MM.1S (cell line): ENCODE measurements around the gene ANTKMT.

Experiments
- DNase-seq: peaks from one replicate; pipeline ENCODE4 v3.0.0-alpha.2; 2015
- H2AFZ ChIP-seq: fragments of 300-600 bp; sonication (generic); 2 replicates; pipeline ENCODE4 v1.6.0; 2016; ENCODE audit warnings: antibody characterized with exemption, low read length
- H3F3A ChIP-seq: fragments of 300-600 bp; sonication (generic); 2 replicates; pipeline ENCODE4 v1.6.1; 2016; ENCODE audit warnings: mild to moderate bottlenecking, antibody characterized with exemption, low read length, moderate library complexity, mixed read lengths; ENCODE audit not compliant: insufficient read depth
- H3K27ac ChIP-seq: fragments of 300-600 bp; sonication (generic); 2 replicates; pipeline ENCODE4 v1.5.1; 2016; ENCODE audit warnings: mild to moderate bottlenecking, low read length
- H3K27me3 ChIP-seq: fragments of 300-600 bp; sonication (generic); replicated peaks from 2 replicates; pipeline ENCODE4 v1.6.0; 2016; ENCODE audit warnings: low read length; ENCODE audit not compliant: insufficient read depth
- H3K36me3 ChIP-seq: fragments of 300-600 bp; sonication (generic); replicated peaks from 2 replicates; pipeline ENCODE4 v1.6.1; 2016; ENCODE audit warnings: mild to moderate bottlenecking, low read length, mixed read lengths; ENCODE audit not compliant: insufficient read depth
- H3K4me1 ChIP-seq: fragments of 300-600 bp; sonication (generic); 2 replicates; pipeline ENCODE4 v1.6.1; 2016; ENCODE audit warnings: low read length, mixed read lengths
- H3K4me2 ChIP-seq: fragments of 300-600 bp; sonication (generic); 2 replicates; pipeline ENCODE4 v1.6.0; 2016; ENCODE audit warnings: low read depth, low read length
- H3K4me3 ChIP-seq: fragments of 300-600 bp; sonication (generic); 2 replicates; pipeline ENCODE4 v1.5.1; 2016; ENCODE audit warnings: low read length, mixed read lengths
- H3K79me2 ChIP-seq: fragments of 300-600 bp; sonication (generic); 2 replicates; pipeline ENCODE4 v1.6.1; 2016; ENCODE audit warnings: mixed run types, low read length, mixed read lengths
- H3K9ac ChIP-seq: fragments of 300-600 bp; sonication (generic); 2 replicates; pipeline ENCODE4 v1.6.1; 2016; ENCODE audit warnings: low read length, mixed read lengths
- H3K9me2 ChIP-seq: fragments of 300-600 bp; sonication (generic); replicated peaks from 2 replicates; pipeline ENCODE4 v1.6.1; 2016; ENCODE audit warnings: mild to moderate bottlenecking, low read length, mixed read lengths; ENCODE audit not compliant: insufficient read depth
- H3K9me3 ChIP-seq: fragments of 300-600 bp; sonication (generic); replicated peaks from 2 replicates; pipeline ENCODE4 v1.6.1; 2016; ENCODE audit warnings: mild to moderate bottlenecking, low read length, mixed read lengths; ENCODE audit not compliant: insufficient read depth
- H4K20me1 ChIP-seq: fragments of 300-600 bp; sonication (generic); 2 replicates; pipeline ENCODE4 v1.6.1; 2016; ENCODE audit warnings: mild to moderate bottlenecking, low read length, moderate library complexity, mixed read lengths; ENCODE audit not compliant: insufficient read depth
- EZH2 ChIP-seq: fragments of 300-600 bp; sonication (generic); optimal IDR thresholded peaks from 2 replicates; pipeline ENCODE3; 2017; ENCODE audit warnings: low read depth, mild to moderate bottlenecking, antibody characterized with exemption, low read length, mixed read lengths
- EZH2phosphoT487 ChIP-seq: fragments of 300-600 bp; sonication (generic); IDR thresholded peaks from 2 replicates; pipeline ENCODE4 v1.6.1; 2018; ENCODE audit warnings: antibody characterized with exemption, low read length
- TF ChIP-seq, protein P1 (sequence below): fragments of 300-600 bp; sonication (generic); IDR thresholded peaks from 2 replicates; pipeline ENCODE4 v1.5.1; 2016; ENCODE audit warnings: antibody characterized with exemption, low read length, mixed read lengths

ANTKMT gene

DNA sequence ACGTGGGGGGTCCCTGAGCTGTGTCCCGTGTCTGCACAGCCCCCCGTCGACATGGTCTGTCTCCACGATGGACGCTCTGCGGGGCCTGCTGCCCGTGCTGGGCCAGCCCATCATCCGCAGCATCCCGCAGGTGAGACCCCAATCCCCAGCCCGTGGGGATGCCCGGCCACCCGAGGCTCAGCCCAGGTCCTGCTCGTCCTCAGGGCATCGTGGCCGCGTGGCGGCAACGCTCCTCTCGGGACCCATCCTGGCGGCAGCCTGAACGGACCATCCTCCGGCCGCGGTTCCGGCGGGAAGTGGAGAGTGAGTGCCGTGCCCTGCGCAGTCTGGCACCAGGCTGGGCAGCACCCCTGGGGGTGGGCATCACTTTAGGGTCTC is 44.5 kb downstream of the ANTKMT start:
- DNase-seq: no peak
- TF ChIP-seq EZH2phosphoT487 (no peak), EZH2 (no peak)
- TF ChIP-seq, protein P1, sequence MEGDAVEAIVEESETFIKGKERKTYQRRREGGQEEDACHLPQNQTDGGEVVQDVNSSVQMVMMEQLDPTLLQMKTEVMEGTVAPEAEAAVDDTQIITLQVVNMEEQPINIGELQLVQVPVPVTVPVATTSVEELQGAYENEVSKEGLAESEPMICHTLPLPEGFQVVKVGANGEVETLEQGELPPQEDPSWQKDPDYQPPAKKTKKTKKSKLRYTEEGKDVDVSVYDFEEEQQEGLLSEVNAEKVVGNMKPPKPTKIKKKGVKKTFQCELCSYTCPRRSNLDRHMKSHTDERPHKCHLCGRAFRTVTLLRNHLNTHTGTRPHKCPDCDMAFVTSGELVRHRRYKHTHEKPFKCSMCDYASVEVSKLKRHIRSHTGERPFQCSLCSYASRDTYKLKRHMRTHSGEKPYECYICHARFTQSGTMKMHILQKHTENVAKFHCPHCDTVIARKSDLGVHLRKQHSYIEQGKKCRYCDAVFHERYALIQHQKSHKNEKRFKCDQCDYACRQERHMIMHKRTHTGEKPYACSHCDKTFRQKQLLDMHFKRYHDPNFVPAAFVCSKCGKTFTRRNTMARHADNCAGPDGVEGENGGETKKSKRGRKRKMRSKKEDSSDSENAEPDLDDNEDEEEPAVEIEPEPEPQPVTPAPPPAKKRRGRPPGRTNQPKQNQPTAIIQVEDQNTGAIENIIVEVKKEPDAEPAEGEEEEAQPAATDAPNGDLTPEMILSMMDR: no peak
- Histone ChIP-seq H3K79me2 (no peaks in the 10 kb centered on the region), H3F3A (no peaks in the 10 kb centered on the region), H3K27me3 (peaks cover 34% of the 10 kb centered on the region), H3K9me3 (no peaks in the 10 kb centered on the region), H3K9ac (no peak overlapping the region), H3K36me3 (no peaks in the 10 kb centered on the region), H3K4me1 (no peaks in the 10 kb centered on the region), H3K4me3 (no peak overlapping the region), H2AFZ (no peak overlapping the region), H3K9me2 (no peaks in the 10 kb centered on the region), H3K4me2 (no peak overlapping the region), H3K27ac (no peak overlapping the region), H4K20me1 (no peaks in the 10 kb centered on the region)

DNA sequence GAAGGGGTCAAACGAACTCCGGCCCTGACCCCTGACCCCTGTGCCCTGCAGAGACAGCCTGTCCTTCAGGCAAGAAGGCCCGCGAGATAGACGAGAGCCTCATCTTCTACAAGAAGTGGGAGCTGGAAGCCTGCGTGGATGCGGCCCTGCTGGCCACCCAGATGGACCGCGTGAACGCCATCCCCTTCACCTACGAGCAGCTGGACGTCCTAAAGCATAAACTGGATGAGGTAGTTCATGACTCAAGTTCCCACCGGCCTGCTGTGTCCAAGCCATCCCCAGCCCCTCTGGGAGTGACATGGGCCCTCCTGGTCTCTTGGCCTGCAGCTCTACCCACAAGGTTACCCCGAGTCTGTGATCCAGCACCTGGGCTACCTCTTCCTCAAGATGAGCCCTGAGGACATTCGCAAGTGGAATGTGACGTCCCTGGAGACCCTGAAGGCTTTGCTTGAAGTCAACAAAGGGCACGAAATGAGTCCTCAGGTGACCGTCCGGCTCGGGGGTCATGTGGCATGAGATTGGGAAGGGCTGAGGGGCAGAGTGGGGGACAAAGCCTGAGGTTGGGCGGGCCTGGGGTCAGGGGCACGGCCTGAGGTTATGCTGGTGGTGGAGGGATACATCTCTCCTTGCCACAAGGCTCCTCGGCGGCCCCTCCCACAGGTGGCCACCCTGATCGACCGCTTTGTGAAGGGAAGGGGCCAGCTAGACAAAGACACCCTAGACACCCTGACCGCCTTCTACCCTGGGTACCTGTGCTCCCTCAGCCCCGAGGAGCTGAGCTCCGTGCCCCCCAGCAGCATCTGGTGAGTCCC is 45.3 kb downstream of the ANTKMT start:
- TF ChIP-seq, protein P1: no peak
- no peak for TF ChIP-seq EZH2
- TF ChIP-seq EZH2phosphoT487: no peak
- no peaks in the 10 kb centered on the region for H3K9me2 ChIP-seq
- no peaks in the 10 kb centered on the region for H3K9me3 ChIP-seq

DNA sequence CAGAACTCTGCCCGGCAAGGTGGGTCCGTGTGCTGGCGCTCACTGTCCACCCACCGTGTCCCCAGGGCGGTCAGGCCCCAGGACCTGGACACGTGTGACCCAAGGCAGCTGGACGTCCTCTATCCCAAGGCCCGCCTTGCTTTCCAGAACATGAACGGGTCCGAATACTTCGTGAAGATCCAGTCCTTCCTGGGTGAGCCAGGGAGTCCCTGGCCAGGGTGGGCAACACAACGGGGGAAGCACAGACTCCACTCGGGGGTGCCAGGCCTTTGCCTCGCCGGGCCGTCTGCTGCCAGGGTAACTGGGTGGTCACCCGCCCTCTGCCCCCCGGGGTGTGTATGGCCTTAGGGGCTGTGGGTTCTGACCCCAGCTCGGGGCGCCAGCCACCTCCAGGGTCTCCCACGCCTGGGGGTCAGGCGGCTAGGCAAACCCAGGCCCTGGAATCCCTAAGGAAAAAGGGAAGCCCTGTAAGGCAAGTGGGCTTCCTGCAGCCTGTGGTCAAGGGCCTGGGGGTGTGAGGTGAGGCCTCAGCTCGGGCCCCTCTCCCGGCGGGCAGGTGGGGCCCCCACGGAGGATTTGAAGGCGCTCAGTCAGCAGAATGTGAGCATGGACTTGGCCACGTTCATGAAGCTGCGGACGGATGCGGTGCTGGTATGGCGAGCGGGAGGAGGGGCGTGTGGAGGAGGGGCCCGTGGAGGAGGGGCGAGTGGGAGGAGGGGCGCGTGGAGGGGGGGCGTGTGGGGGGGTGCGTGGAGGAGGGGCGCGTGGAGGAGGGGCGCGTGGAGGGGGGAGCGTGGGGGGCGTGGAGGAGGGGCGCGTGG is 46.1 kb downstream of the ANTKMT start:
- H3K27ac ChIP-seq: no peak overlapping the region
- H3F3A ChIP-seq: no peaks in the 10 kb centered on the region
- no peak overlapping the region for H3K4me3 ChIP-seq
- no peaks in the 10 kb centered on the region for H3K4me1 ChIP-seq
- no peaks in the 10 kb centered on the region for H3K79me2 ChIP-seq
- no peaks in the 10 kb centered on the region for H3K9me2 ChIP-seq
- H3K36me3 ChIP-seq: no peaks in the 10 kb centered on the region
- no peak overlapping the region for H3K4me2 ChIP-seq
- H3K9me3 ChIP-seq: no peaks in the 10 kb centered on the region
- TF ChIP-seq EZH2 (no peak), EZH2phosphoT487 (no peak)
- TF ChIP-seq, protein P1: no peak
- DNase-seq: no peak
- H3K27me3 ChIP-seq: peaks cover 31% of the 10 kb centered on the region
- H2AFZ ChIP-seq: no peak overlapping the region
- H4K20me1 ChIP-seq: no peaks in the 10 kb centered on the region
- no peak overlapping the region for H3K9ac ChIP-seq

More for the DNA sequence above, 45.3 kb downstream of the ANTKMT start:
- Histone ChIP-seq H3K4me1 (no peaks in the 10 kb centered on the region), H3K27ac (no peak overlapping the region), H3F3A (no peaks in the 10 kb centered on the region), H3K4me2 (no peak overlapping the region), H3K27me3 (peaks cover 32% of the 10 kb centered on the region), H2AFZ (no peak overlapping the region), H3K9ac (no peak overlapping the region), H3K79me2 (no peaks in the 10 kb centered on the region), H4K20me1 (no peaks in the 10 kb centered on the region), H3K36me3 (no peaks in the 10 kb centered on the region), H3K4me3 (no peak overlapping the region)
- DNase-seq: no peak
